Left colon (tissue), 2 donors: ENCODE data around the gene RAB17. TPM values are rescaled to one million over a fixed set of nuclear protein-coding genes. Genes with fewer than 3 reads are reported as not detected.
"Not testable (repeated sequence)": the region's sequence is repeated elsewhere in the genome, so short reads cannot be mapped to it uniquely, and the experiment has no call there.

ENCODE experiments used
- ATAC-seq: fragments of 200-7000 bp; cut with Tn5 transposase; one replicate; pipeline ENCODE4 v1.9.1; 2020; ENCODE audit warnings: mild to moderate bottlenecking, moderate library complexity
- DNase-seq, 2 donors: peaks; one replicate each; pipeline ENCODE4 v3.0.0-alpha.2; 2020
- intact Hi-C, 2 donors: fragments of 100-400 bp; cut with DNase I in 1 of 2; cut with micrococcal nuclease in 1 of 2; formaldehyde crosslinking; loops; one replicate each; pipeline versions ENCODE4 v1.11.2 to v1.14.0; 2022; cut with DNase I, micrococcal nuclease
- total RNA-seq, 2 donors: library from RNA; stranded (reverse); fragmentation: NEBNext Ultra II Directional; extraction: Animal tissue kit (Norgen Biotek cat#: 25700); gene quantifications; one replicate each; pipeline ENCODE4 v1.2.1, GENCODE V29; 2021
- donor health status: DM: no; HTN: no; CAD: no.
- donor health status: DM: yes; HTN: yes; CAD: no.

Gene RAB17
- total RNA-seq, 2 donors from 2014 or later = 51.3 to 59.2 TPM

- intact Hi-C loops = no loop called here
- DNase-seq = no peak
- no peak for ATAC-seq
Measured at GRCh38 chr2:237603049-237603717, 12.6 kb upstream of the RAB17 start.

DNA sequence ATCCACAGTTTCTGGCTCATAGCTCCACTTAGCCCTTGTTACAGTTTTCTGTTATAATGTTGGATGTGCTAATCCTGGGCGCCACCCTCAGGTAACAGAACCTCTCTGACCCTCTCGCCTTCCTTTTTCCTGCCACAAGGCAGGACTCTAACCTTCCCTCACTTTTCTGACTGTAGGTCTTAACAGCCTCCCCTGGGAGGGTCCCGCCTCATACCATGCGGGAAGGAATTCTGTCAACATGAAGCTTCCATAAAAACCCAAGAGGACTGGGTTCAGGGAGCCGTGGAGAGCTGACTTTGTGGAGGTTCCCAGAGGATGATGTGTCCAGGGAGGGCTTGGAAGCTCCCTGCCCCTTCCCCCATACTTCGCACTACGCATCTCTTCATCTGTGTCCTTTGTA is 11.9 kb upstream of the RAB17 start:
- intact Hi-C loops = no loop called here
- DNase-seq = no peak

GRCh38 chr2:237601453-237602116 is 11.1 kb upstream of the RAB17 start:
- DNase-seq (no peak), ATAC-seq (no peak)
- intact Hi-C loops = no loop called here

More for the DNA sequence above, 11.9 kb upstream of the RAB17 start:
- ATAC-seq = no peak

DNA sequence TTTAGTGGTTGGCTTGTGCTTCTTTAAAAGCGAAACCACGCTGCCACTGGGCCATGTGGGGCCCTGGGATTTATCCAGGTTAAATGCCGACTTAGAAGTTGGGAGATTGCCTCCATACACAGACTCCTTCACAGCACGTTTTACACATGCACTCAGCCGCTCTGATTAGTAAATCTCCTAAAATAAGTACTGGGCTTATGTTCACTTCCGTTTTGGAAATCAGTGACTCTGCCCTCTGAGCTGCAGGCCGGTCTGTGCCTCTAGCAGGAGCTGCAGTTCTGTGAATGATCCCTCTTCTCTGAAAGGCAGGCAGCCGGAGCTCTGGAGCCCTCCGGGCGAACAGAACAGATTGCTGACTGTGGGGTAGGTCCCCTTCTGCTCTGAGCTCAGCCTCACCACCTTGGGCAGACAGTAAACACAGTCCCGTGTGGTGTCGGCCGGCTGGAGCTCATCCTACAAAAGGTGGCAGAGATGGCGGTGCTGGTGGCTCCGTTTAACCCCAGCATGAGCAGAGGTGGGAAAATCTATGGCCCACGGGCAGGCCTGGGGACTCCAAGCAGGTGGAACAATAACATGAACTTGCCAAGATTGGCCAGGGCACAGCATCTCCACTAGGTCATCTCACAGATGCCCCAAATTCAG is 9.8 kb upstream of the RAB17 start:
- ATAC-seq (no peak), DNase-seq (no peak)
- intact Hi-C loops = no loop called here

- DNase-seq (no peak), ATAC-seq (no peak)
- intact Hi-C loops = loop anchor here in 1 of 2 donors (10.0 kb wide), 1 partner anchor 145 kb away; no protein-coding TSS in a partner anchor
Measured at GRCh38 chr2:237599465-237600110, 9.1 kb upstream of the RAB17 start.

DNA sequence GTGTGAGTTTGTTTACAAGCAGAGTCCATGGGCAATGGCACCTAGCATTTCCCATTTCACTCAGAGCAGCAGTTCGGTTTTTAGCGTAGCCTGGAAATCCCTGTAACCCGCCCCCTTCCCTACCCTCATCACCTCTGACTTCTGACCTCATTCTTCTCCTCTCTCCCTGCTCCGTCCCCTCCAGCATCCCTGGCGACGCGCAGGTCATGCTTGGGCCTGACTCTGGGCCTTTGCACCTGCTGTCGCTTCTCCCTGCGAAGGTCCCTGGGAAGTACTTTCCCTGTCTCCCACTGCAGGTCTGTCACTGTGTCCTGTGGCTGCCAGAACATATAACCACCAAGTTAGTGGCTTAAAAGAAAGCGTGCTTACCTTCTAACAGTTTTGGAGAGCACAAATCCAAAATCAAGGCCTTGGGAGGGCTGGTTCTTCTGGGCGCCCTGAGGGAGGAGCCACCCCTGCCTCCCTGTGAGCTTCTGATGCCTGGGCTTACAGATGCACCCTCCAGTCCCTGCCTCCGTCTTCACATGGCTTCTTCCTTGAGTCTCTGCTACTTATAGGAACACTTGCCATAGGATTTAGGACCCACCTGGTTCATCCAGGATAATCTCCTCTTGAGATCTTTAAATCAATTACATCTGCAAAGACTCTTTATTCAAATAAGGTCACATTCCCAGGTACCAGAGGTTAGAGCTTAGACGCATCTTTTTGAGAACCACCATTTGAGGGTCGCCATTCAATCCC is 8.1 kb upstream of the RAB17 start:
- DNase-seq (no peak), ATAC-seq (no peak)
- intact Hi-C loops = loop anchor here in 1 of 2 donors (10.0 kb wide), 1 partner anchor 146 kb away; no protein-coding TSS in a partner anchor

- intact Hi-C loops = loop anchor here in 1 of 2 donors (10.0 kb wide), 1 partner anchor 147 kb away; no protein-coding TSS in a partner anchor
- ATAC-seq = no peak
- DNase-seq = no peak
Measured at GRCh38 chr2:237597196-237598145, 6.9 kb upstream of the RAB17 start.

- intact Hi-C loops = loop anchor here in 1 of 2 donors (10.0 kb wide), 1 partner anchor 148 kb away; no protein-coding TSS in a partner anchor
Measured at GRCh38 chr2:237596520-237597195, 6.1 kb upstream of the RAB17 start.

GRCh38 chr2:237595829-237596519 is 5.4 kb upstream of the RAB17 start:
- not testable (repeated sequence) for DNase-seq
- intact Hi-C loops = loop anchor here in 1 of 2 donors (10.0 kb wide), 1 partner anchor 149 kb away; no protein-coding TSS in a partner anchor

More at GRCh38 chr2:237596520-237597195, 6.1 kb upstream of the RAB17 start:
- ATAC-seq = no peak
- DNase-seq = no peak

GRCh38 chr2:237594514-237594871 is 4.0 kb upstream of the RAB17 start:
- ATAC-seq (no peak), DNase-seq (no peak)
- intact Hi-C loops = loop anchor here in 1 of 2 donors (10.0 kb wide), 1 partner anchor 150 kb away; no protein-coding TSS in a partner anchor

More at GRCh38 chr2:237595829-237596519, 5.4 kb upstream of the RAB17 start:
- not testable (repeated sequence) for ATAC-seq

- intact Hi-C loops = loop anchor here in 1 of 2 donors (10.0 kb wide), 1 partner anchor 151 kb away; no protein-coding TSS in a partner anchor
- no peak for DNase-seq
- no peak for ATAC-seq
Measured at GRCh38 chr2:237593596-237594320, 3.2 kb upstream of the RAB17 start.

DNA sequence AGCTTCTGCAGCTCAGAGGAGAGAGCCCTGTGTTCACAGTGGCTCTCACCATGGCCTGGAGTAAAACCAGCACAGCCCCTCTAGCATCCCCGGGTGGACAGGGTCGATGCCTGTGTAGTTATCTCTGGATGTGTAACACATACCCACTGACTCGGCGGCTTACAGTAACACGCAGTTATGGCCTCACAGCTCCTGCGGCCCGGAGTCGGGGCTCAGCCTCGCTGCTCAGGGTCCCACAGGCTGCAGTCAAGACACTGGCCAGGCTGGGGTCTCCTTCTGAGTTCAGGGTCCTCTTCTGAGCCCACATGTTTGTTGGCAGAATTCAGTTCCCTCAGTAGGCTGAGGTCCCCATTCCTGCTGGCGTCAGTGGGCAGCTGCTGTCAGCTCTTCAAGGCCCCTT is 2.5 kb upstream of the RAB17 start:
- intact Hi-C loops = loop anchor here in 1 of 2 donors (10.0 kb wide), 1 partner anchor 152 kb away; no protein-coding TSS in a partner anchor
- DNase-seq = no peak
- ATAC-seq = no peak

DNA sequence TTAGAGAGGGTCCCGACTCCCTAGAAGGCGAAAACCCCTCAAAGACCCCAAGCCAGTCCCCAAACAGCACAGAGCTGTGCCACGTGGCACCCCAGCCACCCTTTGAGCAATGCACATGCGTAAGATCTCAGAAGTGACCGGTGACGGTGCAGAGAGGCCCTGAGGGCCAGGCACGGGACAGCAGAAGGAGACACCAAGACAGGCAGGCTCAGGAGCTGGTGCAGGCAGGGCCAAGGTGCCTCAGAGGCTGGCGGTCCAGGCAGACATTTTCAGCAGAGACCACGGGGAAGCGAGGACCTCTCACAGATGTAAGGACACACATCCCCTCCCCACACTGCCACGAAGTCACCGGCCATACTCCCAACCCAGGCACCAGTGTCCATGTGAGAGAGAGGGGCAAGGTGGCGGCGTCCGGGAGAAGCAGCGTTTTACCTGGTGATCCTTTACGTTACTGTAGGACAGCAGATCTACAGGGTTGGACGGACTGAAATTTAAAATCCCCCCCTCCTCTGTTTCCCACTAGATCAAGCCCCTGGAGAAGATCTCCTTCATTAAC is 2.0 kb upstream of the RAB17 start:
- ATAC-seq = no peak
- DNase-seq = no peak
- intact Hi-C loops = loop anchor here in 1 of 2 donors (10.0 kb wide), 1 partner anchor 152 kb away; no protein-coding TSS in a partner anchor

DNA sequence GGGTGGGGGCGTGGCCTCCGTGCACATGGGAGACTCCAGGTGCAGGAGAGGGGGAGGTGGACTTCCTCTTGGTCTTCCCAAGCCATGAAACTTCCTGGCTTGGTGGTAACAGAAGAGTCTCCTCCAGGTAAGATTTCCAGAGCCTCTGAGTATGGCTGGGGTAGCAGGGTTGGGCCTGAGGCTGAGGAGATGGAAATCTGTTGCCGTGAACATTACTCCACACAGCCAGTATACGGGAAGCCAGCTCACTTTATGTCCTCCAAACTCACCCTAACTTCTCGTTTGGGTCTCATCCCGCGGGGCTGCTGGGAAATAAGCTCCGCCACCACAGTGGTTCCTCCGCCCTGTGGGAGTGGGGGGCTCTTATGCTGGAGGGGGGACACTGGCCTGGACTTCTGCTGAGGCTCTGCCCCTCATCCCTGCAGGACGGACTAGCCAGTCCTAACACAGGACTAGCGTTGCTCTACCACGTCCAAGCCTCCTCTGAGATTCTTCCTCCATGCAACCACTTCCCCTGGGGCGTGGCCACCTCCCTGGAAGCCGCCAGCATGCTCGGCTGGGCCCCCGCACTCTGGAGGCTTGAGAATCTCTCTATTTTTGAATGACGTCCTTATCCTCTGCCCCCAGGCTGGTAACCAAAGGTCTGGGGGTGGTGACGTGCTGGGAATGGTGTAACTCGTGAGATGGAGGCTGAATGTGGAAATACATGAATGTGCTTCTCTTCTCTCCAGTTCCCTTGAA is 777 bp upstream of the RAB17 start:
- ATAC-seq = no peak
- DNase-seq = peak; percentile 81 to 86
- intact Hi-C loops = loop anchor here in 1 of 2 donors (10.0 kb wide), 1 partner anchor 153 kb away; no protein-coding TSS in a partner anchor
